Body of pancreas (tissue), 4 donors: ENCODE results near the gene HNRNPL.
"Not testable (repeated sequence)": the region's sequence is repeated elsewhere in the genome, so short reads cannot be mapped to it uniquely, and the experiment has no call there.

ENCODE experiments used
- POLR2A ChIP-seq, 3 donors: fragments of 450-650 bp; IDR thresholded peaks; one replicate each; pipeline ENCODE4 v1.6.1; 2016; ENCODE audit warnings: antibody characterized with exemption in 3 of 3, mild to moderate bottlenecking in 2 of 3
- TF ChIP-seq, protein P1 (sequence below), 7 experiments: fragments of 450-650 bp in 4 of 7; fragments of 200-600 bp in 3 of 7; sonication (generic) in 3 of 7; IDR thresholded peaks; one replicate each; pipeline ENCODE4 v1.5.1; 2016 to 2019; ENCODE audit warnings: antibody characterized with exemption in 7 of 7

- TF ChIP-seq, protein P1, sequence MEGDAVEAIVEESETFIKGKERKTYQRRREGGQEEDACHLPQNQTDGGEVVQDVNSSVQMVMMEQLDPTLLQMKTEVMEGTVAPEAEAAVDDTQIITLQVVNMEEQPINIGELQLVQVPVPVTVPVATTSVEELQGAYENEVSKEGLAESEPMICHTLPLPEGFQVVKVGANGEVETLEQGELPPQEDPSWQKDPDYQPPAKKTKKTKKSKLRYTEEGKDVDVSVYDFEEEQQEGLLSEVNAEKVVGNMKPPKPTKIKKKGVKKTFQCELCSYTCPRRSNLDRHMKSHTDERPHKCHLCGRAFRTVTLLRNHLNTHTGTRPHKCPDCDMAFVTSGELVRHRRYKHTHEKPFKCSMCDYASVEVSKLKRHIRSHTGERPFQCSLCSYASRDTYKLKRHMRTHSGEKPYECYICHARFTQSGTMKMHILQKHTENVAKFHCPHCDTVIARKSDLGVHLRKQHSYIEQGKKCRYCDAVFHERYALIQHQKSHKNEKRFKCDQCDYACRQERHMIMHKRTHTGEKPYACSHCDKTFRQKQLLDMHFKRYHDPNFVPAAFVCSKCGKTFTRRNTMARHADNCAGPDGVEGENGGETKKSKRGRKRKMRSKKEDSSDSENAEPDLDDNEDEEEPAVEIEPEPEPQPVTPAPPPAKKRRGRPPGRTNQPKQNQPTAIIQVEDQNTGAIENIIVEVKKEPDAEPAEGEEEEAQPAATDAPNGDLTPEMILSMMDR (IDR thresholded peaks at IDR 0.05): not testable (repeated sequence)
- TF ChIP-seq POLR2A (IDR thresholded peaks at IDR 0.05): not testable (repeated sequence)
These were observed 52.0 kb downstream of the HNRNPL start for GRCh38 chr19:38797781-38798180.
